Measurements from ENCODE around the gene PRPSAP2. TPM values are rescaled to one million over a fixed set of nuclear protein-coding genes. Genes with fewer than 3 reads are reported as not detected.

The PRPSAP2 gene
- total and polyA plus RNA-seq, 2 of the 4 experiments (the other 2 are of a cell fraction) = 22.9 to 28.1 TPM

- H3K9me1 ChIP-seq (ENCODE audit: insufficient read depth, low read length) = 0 out of 2 replicates have a peak, but pooled peaks cover 3% of the 10 kb centered on the region
- no peak overlapping the region for H3K9ac ChIP-seq (ENCODE audit: low read depth, low read length)
- H3K56ac ChIP-seq (ENCODE audit: extremely low read depth, insufficient read depth, low read length) = no peak overlapping the region
- no peak overlapping the region for H2AK5ac ChIP-seq (ENCODE audit: low read depth, low read length)
- CTCF ChIA-PET = no interaction called here
- H4K8ac ChIP-seq (ENCODE audit: low read depth in 2 of 2, low read length in 2 of 2) = no peak overlapping the region
- no TSS peak for BruUV-seq (replicated peaks)
- WGBS, 2 experiments (ENCODE audit: extremely low coverage in 2 of 2, insufficient read length in 1 of 2) = no CpG with 5 or more reads among the region's 8 CpGs
- H2BK120ac ChIP-seq (ENCODE audit: low read depth, low read length) = no peak overlapping the region
- no peak overlapping the region for H3K4me2 ChIP-seq (ENCODE audit: low read depth, low read length)
- H2AFZ ChIP-seq (replicated peaks; ENCODE audit: low read length, poor library complexity) = no peak overlapping the region
- H3K14ac ChIP-seq (replicated peaks; ENCODE audit: low read depth, low read length) = no peak overlapping the region
- peaks cover 12 to 27% of the 10 kb centered on the region in 2 experiments; a peak in 3 of 4 replicates for H3K79me1 ChIP-seq (ENCODE audit: low read depth in 1 of 2, low read length in 2 of 2)
- H4K5ac ChIP-seq (ENCODE audit: low read depth, low read length) = no peak overlapping the region
- peaks cover 3% of the 10 kb centered on the region for H4K20me1 ChIP-seq (ENCODE audit: insufficient read depth, low read length)
- no peak overlapping the region for H2BK5ac ChIP-seq (ENCODE audit: low read depth, low read length, poor library complexity, severe bottlenecking)
- POLR2A ChIA-PET (ENCODE audit: unreplicated experiment) = no interaction called here
- TF ChIP-seq FOS (IDR thresholded peaks at IDR 0.05; ENCODE audit: low read depth, low read length) (no peak), POLR2A (IDR thresholded peaks at IDR 0.05; ENCODE audit: low read depth, low read length) (no peak), MAZ (IDR thresholded peaks at IDR 0.05; ENCODE audit: borderline replicate concordance, low read depth, low read length) (no peak), SMC3 (IDR thresholded peaks at IDR 0.05; ENCODE audit: low read depth, low read length) (no peak), BHLHE40 (IDR thresholded peaks at IDR 0.05; ENCODE audit: low read depth, low read length) (no peak), MAFK (IDR thresholded peaks at IDR 0.05; ENCODE audit: low read depth, low read length) (no peak), ELK1 (IDR thresholded peaks at IDR 0.05; ENCODE audit: borderline replicate concordance, low read depth, low read length) (no peak), RFX5 (IDR thresholded peaks at IDR 0.05; ENCODE audit: low read depth, low read length) (no peak)
- dilution Hi-C loops (cut with HindIII; ENCODE audit: low sequenced_read_pairs, unreplicated experiment) (no loop called here), intact Hi-C loops (cut with micrococcal nuclease) (no loop called here), in situ Hi-C loops (cut with MboI; ENCODE audit: low sequenced_read_pairs) (no loop called here)
- H4K91ac ChIP-seq (ENCODE audit: insufficient read depth, low read depth, low read length) = no peak overlapping the region
- H3K27me3 ChIP-seq (ENCODE audit: control insufficient read depth, insufficient read depth, low read length) = no peaks in the 10 kb centered on the region
- no peak overlapping the region for H3K23ac ChIP-seq (ENCODE audit: low read depth, low read length)
- H2AK9ac ChIP-seq (replicated peaks; ENCODE audit: low read depth, low read length, poor library complexity) = no peak overlapping the region
- H3K4ac ChIP-seq (ENCODE audit: low read depth, low read length) = no peak overlapping the region
- no peaks in the 10 kb centered on the region for H3K4me1 ChIP-seq (ENCODE audit: control insufficient read depth, insufficient read depth, low read length)
- ATAC-seq (ENCODE audit: low read depth) = no peak
- no peak overlapping the region for H2BK15ac ChIP-seq (ENCODE audit: low read depth, low read length)
- H3K27ac ChIP-seq (ENCODE audit: insufficient read depth, low read length) = no peak overlapping the region
- peaks cover 17% of the 10 kb centered on the region for H3K36me3 ChIP-seq (ENCODE audit: control insufficient read depth, insufficient read depth, low read length)
- no peak for DNase-seq
- H3K4me3 ChIP-seq (ENCODE audit: insufficient read depth, low read depth, low read length) = no peak overlapping the region
- H3K9me3 ChIP-seq (ENCODE audit: control insufficient read depth, insufficient read depth, low read length) = no peaks in the 10 kb centered on the region
- H3K18ac ChIP-seq (ENCODE audit: low read depth, low read length) = no peak overlapping the region
- no peak overlapping the region for H2BK20ac ChIP-seq (ENCODE audit: low read depth, low read length)
These were observed 9.2 kb downstream of the PRPSAP2 start for GRCh38 chr17:18866866-18867813.
